ENCODE measurements around the gene ZNF691. TPM values are rescaled to one million over a fixed set of nuclear protein-coding genes. Genes with fewer than 3 reads are reported as not detected.

Gene ZNF691
- polyA plus RNA-seq, 1 of the 3 experiments (the other 2 are of a cell fraction), result 7.2 TPM

GRCh38 chr1:42851960-42852607 is 5.7 kb downstream of the ZNF691 start:
- Histone ChIP-seq H3F3A (replicated peaks; ENCODE audit: insufficient read depth) (peaks cover 5% of the 10 kb centered on the region), H3K4me1 (ENCODE audit: control insufficient read depth in 1 of 2, insufficient read depth in 2 of 2, low read depth in 1 of 2, low read length in 1 of 2) (peaks cover 0 to 11% of the 10 kb centered on the region in 2 experiments; a peak in 2 of 4 replicates), H3K27ac (ENCODE audit: low read depth in 2 of 2, low read length in 1 of 2) (no peak overlapping the region), H3K4me2 (no peak overlapping the region), H3K9me2 (no peaks in the 10 kb centered on the region), H3K9ac (no peak overlapping the region), H3K27me3 (ENCODE audit: insufficient read depth) (no peaks in the 10 kb centered on the region), H3K9me3 (no peaks in the 10 kb centered on the region), H3K4me3 (ENCODE audit: low read depth in 2 of 2, low read length in 1 of 2) (no peak overlapping the region), H4K20me1 (ENCODE audit: insufficient read depth) (no peaks in the 10 kb centered on the region), H3K36me3 (replicated peaks in 1 of 2; ENCODE audit: control insufficient read depth in 1 of 2, insufficient read depth in 2 of 2, low read length in 1 of 2) (peaks cover 16 to 22% of the 10 kb centered on the region in 2 experiments), H2AFZ (ENCODE audit: low read depth) (no peak overlapping the region), H3K79me2 (ENCODE audit: insufficient read depth) (peaks cover 20% of the 10 kb centered on the region; the same call in 1 of the 2 replicates)
- no peak for TF ChIP-seq GABPA (IDR thresholded peaks at IDR 0.05; ENCODE audit: low read depth)
- TF ChIP-seq TAF1 (IDR thresholded peaks at IDR 0.05; ENCODE audit: borderline replicate concordance, low read depth, low read length), result no peak
- ChIA-PET CTCF (no interaction called here), POLR2A (no interaction called here)
- 78% methylated on average over 2 of the region's 2 CpGs for WGBS (ENCODE audit: low lambda C conversion rate)
- DNase-seq, result no peak

- H3K4me3 ChIP-seq (ENCODE audit: low read depth in 2 of 2, low read length in 1 of 2), result no peak overlapping the region
- no peak for DNase-seq
- no peak overlapping the region for H3K27ac ChIP-seq (ENCODE audit: low read depth in 2 of 2, low read length in 1 of 2)
- no peaks in the 10 kb centered on the region for H3K27me3 ChIP-seq (ENCODE audit: insufficient read depth)
- H4K20me1 ChIP-seq (ENCODE audit: insufficient read depth), result no peaks in the 10 kb centered on the region
- peaks cover 5% of the 10 kb centered on the region for H3F3A ChIP-seq (replicated peaks; ENCODE audit: insufficient read depth)
- TF ChIP-seq NRF1 (IDR thresholded peaks at IDR 0.05; ENCODE audit: low read depth, low read length), result no peak
- TF ChIP-seq EZH2phosphoT487 (IDR thresholded peaks at IDR 0.05; ENCODE audit: borderline replicate concordance, low read depth), result no peak
- TF ChIP-seq PBX3 (IDR thresholded peaks at IDR 0.05), result no peak
- no peak for TF ChIP-seq MXI1 (IDR thresholded peaks at IDR 0.05; ENCODE audit: low read depth, low read length)
- no peak for TF ChIP-seq POLR2AphosphoS5 (IDR thresholded peaks at IDR 0.05; ENCODE audit: low read depth, low read length)
- no peak for TF ChIP-seq RXRA (IDR thresholded peaks at IDR 0.05; ENCODE audit: borderline replicate concordance, low read depth)
- TF ChIP-seq USF1 (IDR thresholded peaks at IDR 0.05; ENCODE audit: borderline replicate concordance, low read depth), result no peak
- no peak for TF ChIP-seq SMC3 (IDR thresholded peaks at IDR 0.05; ENCODE audit: low read depth, low read length)
- TF ChIP-seq USF2 (IDR thresholded peaks at IDR 0.05; ENCODE audit: borderline replicate concordance, low read depth, low read length), result no peak
- TF ChIP-seq ZBTB33 (IDR thresholded peaks at IDR 0.05; ENCODE audit: borderline replicate concordance, low read depth), result no peak
- no peak for TF ChIP-seq SIN3A (IDR thresholded peaks at IDR 0.05; ENCODE audit: borderline replicate concordance, low read depth, low read length)
- TF ChIP-seq TAF1 (IDR thresholded peaks at IDR 0.05; ENCODE audit: borderline replicate concordance, low read depth, low read length), result no peak
- no peaks in the 10 kb centered on the region for H3K9me2 ChIP-seq
- 50% methylated on average over 2 of the region's 2 CpGs for WGBS (ENCODE audit: low lambda C conversion rate)
- H3K36me3 ChIP-seq (replicated peaks in 1 of 2; ENCODE audit: control insufficient read depth in 1 of 2, insufficient read depth in 2 of 2, low read length in 1 of 2), result peaks cover 16 to 22% of the 10 kb centered on the region in 2 experiments
- H3K9me3 ChIP-seq, result no peaks in the 10 kb centered on the region
- H3K9ac ChIP-seq, result no peak overlapping the region
- peaks cover 0 to 6% of the 10 kb centered on the region in 2 experiments; a peak in 2 of 4 replicates for H3K4me1 ChIP-seq (ENCODE audit: control insufficient read depth in 1 of 2, insufficient read depth in 2 of 2, low read depth in 1 of 2, low read length in 1 of 2)
- ChIA-PET CTCF (interaction anchor here (1.2 kb wide), 1 partner anchor 13 kb away, joined by 4 read pairs; no protein-coding TSS in a partner anchor), POLR2A (no interaction called here)
- H3K79me2 ChIP-seq (ENCODE audit: insufficient read depth), result peaks cover 15% of the 10 kb centered on the region; the same call in 1 of the 2 replicates
- H2AFZ ChIP-seq (ENCODE audit: low read depth), result no peak overlapping the region
- H3K4me2 ChIP-seq, result no peak overlapping the region
Measured at GRCh38 chr1:42852608-42852980, 6.2 kb downstream of the ZNF691 start.
